NOMO-1 (cell line): ENCODE measurements around the gene ANO8.
"Not testable (repeated sequence)": the region's sequence is repeated elsewhere in the genome, so short reads cannot be mapped to it uniquely, and the experiment has no call there.

Source experiments
- DNase-seq, 2 experiments: peaks; one replicate each; lab custom pipeline; 2025; ENCODE audit not compliant: unreplicated experiment in 2 of 2; lab: John Stamatoyannopoulos, UW

The ANO8 gene, protein sequence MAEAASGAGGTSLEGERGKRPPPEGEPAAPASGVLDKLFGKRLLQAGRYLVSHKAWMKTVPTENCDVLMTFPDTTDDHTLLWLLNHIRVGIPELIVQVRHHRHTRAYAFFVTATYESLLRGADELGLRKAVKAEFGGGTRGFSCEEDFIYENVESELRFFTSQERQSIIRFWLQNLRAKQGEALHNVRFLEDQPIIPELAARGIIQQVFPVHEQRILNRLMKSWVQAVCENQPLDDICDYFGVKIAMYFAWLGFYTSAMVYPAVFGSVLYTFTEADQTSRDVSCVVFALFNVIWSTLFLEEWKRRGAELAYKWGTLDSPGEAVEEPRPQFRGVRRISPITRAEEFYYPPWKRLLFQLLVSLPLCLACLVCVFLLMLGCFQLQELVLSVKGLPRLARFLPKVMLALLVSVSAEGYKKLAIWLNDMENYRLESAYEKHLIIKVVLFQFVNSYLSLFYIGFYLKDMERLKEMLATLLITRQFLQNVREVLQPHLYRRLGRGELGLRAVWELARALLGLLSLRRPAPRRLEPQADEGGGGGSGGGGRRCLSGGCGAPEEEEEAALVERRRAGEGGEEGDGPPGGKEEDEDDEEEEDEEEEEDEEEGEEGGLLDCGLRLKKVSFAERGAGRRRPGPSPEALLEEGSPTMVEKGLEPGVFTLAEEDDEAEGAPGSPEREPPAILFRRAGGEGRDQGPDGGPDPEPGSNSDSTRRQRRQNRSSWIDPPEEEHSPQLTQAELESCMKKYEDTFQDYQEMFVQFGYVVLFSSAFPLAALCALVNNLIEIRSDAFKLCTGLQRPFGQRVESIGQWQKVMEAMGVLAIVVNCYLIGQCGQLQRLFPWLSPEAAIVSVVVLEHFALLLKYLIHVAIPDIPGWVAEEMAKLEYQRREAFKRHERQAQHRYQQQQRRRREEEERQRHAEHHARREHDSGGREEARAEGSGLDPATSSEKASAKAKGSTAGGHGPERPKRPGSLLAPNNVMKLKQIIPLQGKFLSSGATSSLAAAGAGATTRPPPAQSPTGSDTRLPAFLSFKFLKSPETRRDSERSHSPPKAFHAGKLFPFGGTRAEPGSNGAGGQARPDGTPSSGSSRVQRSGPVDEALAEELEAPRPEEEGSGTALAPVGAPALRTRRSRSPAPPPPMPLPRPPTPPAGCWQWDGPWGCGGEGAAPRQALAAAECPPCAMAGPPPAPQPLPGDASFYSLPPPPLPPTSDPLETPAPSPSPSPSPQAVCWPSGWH

DNA sequence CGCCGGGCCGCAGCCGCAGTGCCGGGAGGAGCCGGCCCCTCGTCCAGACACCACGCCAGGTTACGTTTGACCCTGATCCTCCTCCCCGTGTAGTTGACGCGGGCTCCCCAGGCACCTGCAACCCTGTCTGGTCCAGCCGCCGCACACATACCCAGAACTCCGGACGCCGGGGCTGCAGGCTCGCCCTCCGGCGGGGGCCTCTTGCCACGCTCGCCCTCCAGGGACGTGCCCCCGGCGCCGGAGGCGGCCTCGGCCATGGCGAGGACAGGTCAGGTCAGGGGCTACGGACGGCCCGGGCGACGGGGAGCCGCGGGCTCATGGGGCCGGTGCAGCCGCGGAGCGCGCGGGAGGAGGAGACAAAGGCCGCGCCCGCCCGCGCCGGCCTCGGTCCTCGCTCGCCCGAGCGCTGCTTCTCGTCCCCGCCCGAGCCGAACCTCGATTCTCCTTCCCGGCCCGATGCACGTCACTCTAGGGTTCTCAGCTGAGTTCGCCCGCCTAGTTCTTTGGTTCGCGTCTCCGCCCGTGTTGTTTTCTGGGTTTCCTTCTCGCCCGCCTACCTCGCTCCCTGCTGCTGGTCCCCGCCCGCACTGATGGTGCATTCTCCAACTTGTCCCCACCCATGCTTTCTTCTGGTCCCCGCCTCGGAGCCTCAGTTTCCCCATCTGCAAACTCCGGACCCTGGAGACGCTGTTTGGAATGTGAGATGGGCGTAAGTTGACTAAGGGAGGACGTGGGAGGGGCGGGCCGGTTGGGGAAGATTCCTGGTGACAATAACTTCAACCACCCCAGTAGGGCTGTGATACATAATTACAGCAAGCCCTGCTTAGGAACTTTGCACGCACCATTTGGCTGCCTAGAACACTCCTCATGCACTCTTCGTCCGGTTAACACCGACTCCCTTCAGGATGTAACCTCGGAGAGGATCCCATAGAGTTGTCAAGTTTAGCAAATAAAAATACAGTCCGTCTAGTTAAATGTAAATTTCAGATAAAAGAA lies at the start of gene ANO8:
TSS of gene ANO8 (minus strand) at position 442 of the 996 bp plus-strand sequence. CDS start at position 257, 185 bp downstream.
- DNase-seq: peak; percentile 92 to 93

GRCh38 chr19:17380426-17381138 lies 45.9 kb upstream of the ANO8 start:
- DNase-seq: no peak

- no peak for DNase-seq
Measured at GRCh38 chr19:17379221-17379631, 44.6 kb upstream of the ANO8 start.

- no peak for DNase-seq
Measured at GRCh38 chr19:17378271-17378670, 43.6 kb upstream of the ANO8 start.

- DNase-seq: no peak
Measured at GRCh38 chr19:17376935-17377600, 42.4 kb upstream of the ANO8 start, which contains the start of gene PLVAP. Gene PLVAP, minus strand, starts transcription at chr19:17377342. Its CDS starts 54 bp downstream, at chr19:17377288.

DNA sequence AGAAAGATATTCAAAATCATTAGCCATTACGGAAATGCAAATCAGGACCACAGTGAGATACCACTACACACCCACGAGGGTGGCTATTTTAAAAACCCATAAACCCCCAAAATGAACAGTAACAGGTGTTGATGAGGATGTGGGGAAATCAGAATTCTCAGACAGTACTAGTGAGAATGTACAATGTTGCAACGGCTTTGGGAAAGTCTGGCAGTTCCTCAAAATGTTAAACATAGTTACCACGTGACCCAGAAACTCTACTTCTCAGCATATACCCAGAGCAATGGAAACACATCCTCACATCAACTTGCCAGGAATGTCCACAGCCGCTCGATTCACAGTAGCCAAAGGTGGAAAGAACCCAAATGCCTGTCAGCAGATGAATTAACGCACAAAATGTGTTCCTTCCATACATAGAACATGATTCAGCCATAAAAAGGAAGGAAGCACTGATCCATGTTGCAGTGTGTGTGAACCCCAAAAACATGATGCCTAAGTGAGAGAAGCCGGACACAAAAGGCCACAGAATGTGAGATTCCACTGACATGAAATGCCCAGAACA lies 35.5 kb upstream of the ANO8 start:
- peak; percentile 66 to 88 for DNase-seq

- DNase-seq: no peak
Measured at GRCh38 chr19:17365361-17365760, 30.7 kb upstream of the ANO8 start.

DNA sequence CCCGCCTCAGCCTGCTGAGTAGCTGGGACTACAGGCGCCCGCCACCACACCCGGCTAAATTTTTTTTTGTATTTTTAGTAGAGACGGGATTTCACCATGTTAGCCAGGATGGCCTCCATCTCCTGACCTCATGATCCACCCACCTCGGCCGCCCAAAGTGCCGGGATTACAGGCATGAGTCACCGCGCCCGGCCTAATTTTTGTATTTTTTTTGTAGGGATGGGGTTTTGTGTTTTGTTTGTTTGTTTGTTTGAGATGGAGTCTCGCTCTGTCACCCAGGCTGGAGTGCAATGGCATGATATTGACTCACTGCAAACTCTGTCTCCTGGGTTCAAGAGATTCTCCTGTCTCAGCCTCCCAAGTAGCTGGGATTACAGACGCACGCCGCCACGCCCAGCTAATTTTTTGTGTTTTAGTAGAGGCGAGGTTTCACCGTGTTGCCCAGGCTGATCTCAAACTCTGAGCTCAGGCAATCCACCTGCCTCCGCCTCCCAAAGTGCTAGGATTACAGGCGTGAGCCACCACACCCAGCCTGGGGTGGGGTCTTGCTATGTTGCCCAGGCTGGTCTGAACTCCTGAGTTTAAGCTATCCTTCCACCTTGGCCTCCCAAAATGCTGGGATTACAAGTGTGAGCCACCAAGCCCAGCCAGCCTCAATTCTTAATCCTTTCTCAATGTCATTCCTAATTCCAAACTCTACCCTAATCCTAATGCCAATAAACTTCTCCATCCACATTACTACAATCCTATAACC lies 29.4 kb upstream of the ANO8 start:
- DNase-seq: not testable (repeated sequence)

DNA sequence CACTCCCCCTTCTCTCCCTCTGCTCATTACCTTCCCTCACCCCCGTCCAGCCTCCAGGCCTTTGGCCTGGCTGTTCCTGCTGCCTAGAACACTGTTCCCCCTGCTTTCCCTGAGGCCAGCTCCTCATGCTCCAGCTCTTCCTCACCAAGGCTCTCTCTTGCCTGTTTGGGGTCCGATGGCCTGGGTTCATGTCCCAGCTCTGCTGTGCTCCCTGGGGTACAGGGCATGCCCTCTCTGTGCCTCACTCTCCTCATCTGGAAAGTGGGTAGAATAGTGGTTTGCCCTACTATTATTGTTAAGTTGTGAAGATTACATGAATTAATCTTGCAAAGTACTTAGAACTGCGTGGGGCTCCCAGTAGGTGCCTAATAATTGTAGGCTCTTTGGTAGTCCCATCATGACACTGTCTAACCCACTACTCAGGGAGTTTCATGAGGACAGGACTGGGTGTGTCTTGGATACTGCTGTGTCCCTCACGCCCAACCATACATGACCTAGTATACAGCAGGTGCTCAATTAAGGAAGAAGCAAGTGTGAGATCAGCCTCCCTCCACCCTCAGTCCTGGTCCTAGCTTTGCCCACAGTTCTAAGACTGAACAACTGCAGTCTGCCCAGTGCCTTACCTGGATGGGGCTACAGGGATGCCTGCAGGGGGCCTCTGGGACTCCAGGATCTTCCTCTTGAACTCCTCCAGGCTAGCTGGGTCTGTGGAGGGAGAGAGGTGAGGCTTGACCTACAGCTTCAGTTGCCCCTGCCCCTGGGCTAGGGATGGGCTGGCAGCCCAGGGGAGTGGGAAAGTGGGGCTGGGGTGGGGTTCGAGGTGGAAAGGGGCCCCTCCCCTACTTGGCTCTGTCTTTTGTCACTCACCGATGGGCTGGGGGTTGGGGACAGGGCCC lies 25.5 kb upstream of the ANO8 start:
- DNase-seq: no peak

DNA sequence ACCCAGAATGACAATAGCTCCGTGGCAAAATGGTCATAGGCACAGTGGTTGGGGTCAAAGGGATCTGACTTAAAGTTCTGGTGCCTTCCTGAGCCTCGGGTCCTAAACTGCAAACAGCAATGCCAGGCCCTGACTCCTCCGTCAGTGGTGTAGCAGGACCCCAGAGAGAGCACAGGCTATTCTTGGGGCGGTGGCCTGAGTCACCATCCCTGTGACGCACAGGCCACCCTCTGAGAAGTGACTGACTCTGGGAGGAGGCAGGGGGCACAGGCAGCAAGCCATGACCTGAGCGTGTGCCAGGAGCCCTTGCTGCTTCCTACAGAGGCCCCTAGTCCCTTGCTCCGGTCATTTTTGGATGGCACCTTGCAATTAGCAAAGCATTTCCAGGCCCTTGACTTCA lies 23.7 kb upstream of the ANO8 start:
- DNase-seq: no peak

GRCh38 chr19:17357724-17358123 lies 23.1 kb upstream of the ANO8 start:
- DNase-seq: no peak

GRCh38 chr19:17357078-17357666 lies 22.5 kb upstream of the ANO8 start:
- no peak for DNase-seq

DNA sequence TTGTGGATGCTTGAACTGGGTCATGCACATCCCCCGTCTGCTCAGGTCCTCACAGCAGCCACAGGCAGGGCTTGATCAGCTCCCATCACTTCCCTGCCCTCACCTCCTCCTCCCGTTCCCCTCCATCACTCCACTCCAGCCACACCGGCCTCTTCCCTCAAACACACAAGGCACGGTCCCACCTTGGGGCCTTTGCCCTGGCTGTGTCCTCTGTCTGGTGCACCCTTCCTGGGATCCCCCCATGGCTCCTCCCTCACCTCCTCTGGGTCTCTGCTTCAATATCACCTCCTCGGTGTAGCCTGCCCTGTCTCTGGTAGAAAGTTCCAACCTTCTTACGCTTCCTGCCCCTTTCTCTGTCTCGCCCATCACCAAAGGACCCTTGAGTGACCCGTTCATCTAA lies 18.7 kb upstream of the ANO8 start:
- DNase-seq: no peak

- no peak for DNase-seq
Measured at GRCh38 chr19:17352608-17353280, 18.1 kb upstream of the ANO8 start.

DNA sequence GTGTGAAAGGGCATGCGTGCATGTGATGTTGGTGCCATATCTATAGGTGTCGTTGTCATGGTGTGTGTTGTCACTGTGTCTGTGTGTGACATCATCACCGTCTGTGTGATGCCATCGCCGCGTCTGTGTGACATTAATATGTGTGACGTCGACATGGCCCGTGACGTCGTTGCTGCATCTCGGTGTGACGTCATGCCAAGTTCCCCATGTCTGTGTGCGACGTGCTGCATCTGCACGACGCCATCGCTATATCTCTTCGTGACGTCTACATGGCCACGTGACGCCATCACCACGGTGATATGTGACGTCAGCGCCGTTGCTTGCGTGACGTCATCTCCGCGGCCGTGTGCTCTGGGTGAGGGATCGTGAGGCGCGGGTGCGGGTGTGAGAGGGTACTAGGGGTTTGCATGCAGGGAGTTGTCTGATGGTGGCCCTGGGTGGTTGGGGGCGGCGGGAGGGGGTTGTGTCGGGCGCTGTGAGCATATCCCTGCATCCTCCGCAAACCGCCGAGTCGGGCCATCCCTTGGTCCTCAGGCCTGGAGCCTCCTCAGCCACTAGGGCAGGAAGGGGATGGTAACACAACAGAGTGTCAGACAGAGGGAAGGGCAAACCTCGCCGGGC lies 17.3 kb upstream of the ANO8 start:
- DNase-seq: peak in 1 of 2 experiments; percentile 0
